ENCODE measurements around the gene CYP2S1. TPM values are rescaled to one million over a fixed set of nuclear protein-coding genes. Genes with fewer than 3 reads are reported as not detected.

The CYP2S1 gene
- polyA plus RNA-seq, 1 donor from 2014 or later, result not detected

GRCh38 chr19:41225238-41226052 is 32.4 kb downstream of the CYP2S1 start:
- no peaks in the 10 kb centered on the region for H3K9me3 ChIP-seq (ENCODE audit: low read length)
- H3F3A ChIP-seq (ENCODE audit: insufficient read depth, low read length, poor library complexity, severe bottlenecking), result no peaks in the 10 kb centered on the region
- H3K9me2 ChIP-seq (ENCODE audit: insufficient read depth, low read length), result no peaks in the 10 kb centered on the region
- no peak overlapping the region for H2AFZ ChIP-seq (ENCODE audit: low read depth, low read length)
- H4K20me1 ChIP-seq (ENCODE audit: insufficient read depth), result no peaks in the 10 kb centered on the region
- no peak overlapping the region for H3K4me2 ChIP-seq (ENCODE audit: low read length)
- no peak overlapping the region for H3K9ac ChIP-seq (ENCODE audit: low read length)
- H3K79me2 ChIP-seq (replicated peaks; ENCODE audit: insufficient read depth, low read length), result no peaks in the 10 kb centered on the region
- no peaks in the 10 kb centered on the region for H3K27me3 ChIP-seq (ENCODE audit: insufficient read depth, low read depth, low read length)
- no peaks in the 10 kb centered on the region for H3K36me3 ChIP-seq (ENCODE audit: insufficient read depth, low read length)
- H3K4me3 ChIP-seq (ENCODE audit: low read length), result no peak overlapping the region
- TF ChIP-seq MXI1 (conservative IDR thresholded peaks at IDR 0.05; ENCODE audit: poor library complexity, severe bottlenecking) (no peak), POLR2AphosphoS5 (IDR thresholded peaks at IDR 0.05) (peak; percentile 36)
- no peak overlapping the region for H3K27ac ChIP-seq (ENCODE audit: low read length)

- Histone ChIP-seq H2AFZ (ENCODE audit: low read depth, low read length) (no peak overlapping the region), H3K9me2 (ENCODE audit: insufficient read depth, low read length) (no peaks in the 10 kb centered on the region), H3F3A (ENCODE audit: insufficient read depth, low read length, poor library complexity, severe bottlenecking) (no peaks in the 10 kb centered on the region), H4K20me1 (ENCODE audit: insufficient read depth) (no peaks in the 10 kb centered on the region), H3K27me3 (ENCODE audit: insufficient read depth, low read depth, low read length) (no peaks in the 10 kb centered on the region), H3K36me3 (ENCODE audit: insufficient read depth, low read length) (no peaks in the 10 kb centered on the region), H3K79me2 (replicated peaks; ENCODE audit: insufficient read depth, low read length) (no peaks in the 10 kb centered on the region), H3K4me2 (ENCODE audit: low read length) (no peak overlapping the region), H3K9me3 (ENCODE audit: low read length) (no peaks in the 10 kb centered on the region), H3K4me3 (ENCODE audit: low read length) (peak overlapping the region; percentile 25), H3K9ac (ENCODE audit: low read length) (no peak overlapping the region), H3K27ac (ENCODE audit: low read length) (no peak overlapping the region)
- TF ChIP-seq POLR2AphosphoS5 (IDR thresholded peaks at IDR 0.05) (no peak), EP300 (conservative IDR thresholded peaks at IDR 0.05; ENCODE audit: poor library complexity, severe bottlenecking) (no peak), RAD21 (conservative IDR thresholded peaks at IDR 0.05) (no peak), REST (IDR thresholded peaks at IDR 0.05; ENCODE audit: borderline replicate concordance) (no peak), CTCF (IDR thresholded peaks at IDR 0.05; ENCODE audit: poor library complexity, severe bottlenecking) (no peak), SMC3 (conservative IDR thresholded peaks at IDR 0.05; ENCODE audit: poor library complexity) (no peak), EZH2 (IDR thresholded peaks at IDR 0.05; ENCODE audit: borderline replicate concordance, insufficient read depth, low read length, poor library complexity, severe bottlenecking) (no peak), TAF1 (IDR thresholded peaks at IDR 0.05; ENCODE audit: low read depth) (no peak)
Measured at GRCh38 chr19:41226053-41226873, 33.2 kb downstream of the CYP2S1 start.

All from neural cell (in vitro differentiated cells).